LHCN-M2 (cell line): ENCODE results near the gene INTS6. TPM values are rescaled to one million over a fixed set of nuclear protein-coding genes. Genes with fewer than 3 reads are reported as not detected.

ENCODE experiments used
- DNase-seq: peaks from one replicate; pipeline ENCODE4 v3.0.0-alpha.2; 2012; ENCODE audit warnings: low read depth
- polyA plus RNA-seq: library from polyadenylated mRNA; unstranded; fragments of >200 nt; gene quantifications from one replicate; pipeline ENCODE4 v1.2.1, GENCODE V29; 2012; ENCODE audit warnings: missing spikeins
- total RNA-seq: library from RNA; depleted of rRNA; stranded (reverse); fragments of >200 nt; gene quantifications from 2 replicates; pipeline ENCODE4 v1.2.3, GENCODE V29; 2014; rRNA removed

Gene INTS6
- total RNA-seq, result 37.1 and 38.7 TPM in 2 replicates
- polyA plus RNA-seq, result 10.7 TPM

GRCh38 chr13:51452361-51453206 is at the start of gene INTS6:
TSS of gene INTS6 (minus strand) at chr13:51453036. CDS start at chr13:51452525, 511 bp downstream.
- DNase-seq, result peak; percentile 99

GRCh38 chr13:51502153-51502651 is 49.4 kb upstream of the INTS6 start:
- DNase-seq, result peak; percentile 15

- peak; percentile 75 for DNase-seq
Measured at GRCh38 chr13:51501592-51502152, 48.8 kb upstream of the INTS6 start.

- DNase-seq, result no peak
Measured at GRCh38 chr13:51501096-51501495, 48.3 kb upstream of the INTS6 start.

- DNase-seq, result no peak
Measured at GRCh38 chr13:51500687-51501086, 47.9 kb upstream of the INTS6 start.

- no peak for DNase-seq
Measured at GRCh38 chr13:51499841-51500240, 47.0 kb upstream of the INTS6 start.

GRCh38 chr13:51495316-51495715 is 42.5 kb upstream of the INTS6 start:
- DNase-seq, result no peak

GRCh38 chr13:51494156-51494555 is 41.3 kb upstream of the INTS6 start:
- no peak for DNase-seq

GRCh38 chr13:51488212-51488611 is 35.4 kb upstream of the INTS6 start:
- no peak for DNase-seq

GRCh38 chr13:51481656-51482055 is 28.8 kb upstream of the INTS6 start:
- DNase-seq, result no peak

- peak; percentile 61 for DNase-seq
Measured at GRCh38 chr13:51479199-51479523, 26.3 kb upstream of the INTS6 start.

GRCh38 chr13:51478418-51479198 is 25.8 kb upstream of the INTS6 start:
- DNase-seq, result no peak

GRCh38 chr13:51477653-51478324 is 25.0 kb upstream of the INTS6 start:
- no peak for DNase-seq

- no peak for DNase-seq
Measured at GRCh38 chr13:51477149-51477548, 24.3 kb upstream of the INTS6 start.

- peak; percentile 20 for DNase-seq
Measured at GRCh38 chr13:51475727-51476501, 23.1 kb upstream of the INTS6 start.

GRCh38 chr13:51469790-51470189 is 17.0 kb upstream of the INTS6 start:
- no peak for DNase-seq

- DNase-seq, result no peak
Measured at GRCh38 chr13:51467730-51468129, 14.9 kb upstream of the INTS6 start.

GRCh38 chr13:51465124-51465523 is 12.3 kb upstream of the INTS6 start:
- no peak for DNase-seq

GRCh38 chr13:51457086-51457815 is 4.4 kb upstream of the INTS6 start:
- DNase-seq, result no peak

- no peak for DNase-seq
Measured at GRCh38 chr13:51456510-51456909, 3.7 kb upstream of the INTS6 start.
